Neural progenitor cell (in vitro differentiated cells): ENCODE results near the gene TMEM223. TPM values are rescaled to one million over a fixed set of nuclear protein-coding genes. Genes with fewer than 3 reads are reported as not detected.
A peak's percentile ranks its signal among the peaks of the same experiment; 100 is the strongest.
"Not testable (repeated sequence)": the region's sequence is repeated elsewhere in the genome, so short reads cannot be mapped to it uniquely, and the experiment has no call there.

Experiments used
- DNase-seq: peaks from one replicate; pipeline ENCODE4 v3.0.0-alpha.2; 2016; ENCODE audit warnings: low spot score
- H2AFZ ChIP-seq: fragments of 200-600 bp; sonication (generic); replicated peaks from 2 replicates; pipeline ENCODE4 v1.6.1; 2016; ENCODE audit warnings: antibody characterized with exemption
- H3F3A ChIP-seq: fragments of 200-600 bp; sonication (generic); 2 replicates; pipeline ENCODE4 v1.6.1; 2016; ENCODE audit warnings: antibody characterized with exemption, low read depth
- H3K27ac ChIP-seq: fragments of 200-600 bp; sonication (generic); 2 replicates; pipeline ENCODE4 v1.5.1; 2016; ENCODE audit warnings: mild to moderate bottlenecking
- H3K27me3 ChIP-seq: fragments of 200-600 bp; sonication (generic); 2 replicates; pipeline ENCODE4 v1.6.1; 2016; ENCODE audit warnings: mild to moderate bottlenecking, moderate library complexity
- H3K36me3 ChIP-seq: fragments of 200-600 bp; sonication (generic); 2 replicates; pipeline ENCODE4 v1.5.1; 2016
- H3K4me1 ChIP-seq: fragments of 200-600 bp; sonication (generic); 2 replicates; pipeline ENCODE4 v1.6.1; 2016; ENCODE audit warnings: mixed run types
- H3K4me2 ChIP-seq: fragments of 200-600 bp; sonication (generic); 2 replicates; pipeline ENCODE4 v1.6.1; 2016
- H3K4me3 ChIP-seq: fragments of 200-600 bp; sonication (generic); 2 replicates; pipeline ENCODE4 v1.5.1; 2016
- H3K79me2 ChIP-seq: fragments of 200-600 bp; sonication (generic); 2 replicates; pipeline ENCODE4 v1.6.1; 2016; ENCODE audit warnings: low read depth
- H3K9ac ChIP-seq: fragments of 200-600 bp; sonication (generic); 2 replicates; pipeline ENCODE4 v1.6.1; 2016
- H3K9me3 ChIP-seq: fragments of 200-600 bp; sonication (generic); 2 replicates; pipeline ENCODE4 v1.5.1; 2016; ENCODE audit warnings: low read depth
- H4K20me1 ChIP-seq: fragments of 200-600 bp; sonication (generic); 2 replicates; pipeline ENCODE4 v1.6.1; 2016; ENCODE audit warnings: low read depth
- H3K27ac Mint-ChIP-seq: 3 replicates; pipeline ENCODE4 v1.8.0; 2021; ENCODE audit warnings: mixed read lengths
- H3K27me3 Mint-ChIP-seq: 2 replicates; pipeline ENCODE4 v1.8.0; 2022; ENCODE audit warnings: low read depth, mild to moderate bottlenecking, inconsistent platforms, moderate library complexity, mixed read lengths; ENCODE audit not compliant: insufficient read depth
- H3K36me3 Mint-ChIP-seq: 3 replicates; pipeline ENCODE4 v1.8.0; 2021; ENCODE audit warnings: mixed read lengths
- H3K4me1 Mint-ChIP-seq: 3 replicates; pipeline ENCODE4 v1.8.0; 2021; ENCODE audit warnings: mixed read lengths
- H3K4me3 Mint-ChIP-seq: 3 replicates; pipeline ENCODE4 v1.8.0; 2021; ENCODE audit warnings: mild to moderate bottlenecking, moderate library complexity, mixed read lengths
- H3K9me3 Mint-ChIP-seq: 3 replicates; pipeline ENCODE4 v1.8.0; 2020; ENCODE audit warnings: mixed read lengths
- EZH2 ChIP-seq: fragments of 200-600 bp; sonication (generic); IDR thresholded peaks from 2 replicates; pipeline ENCODE4 v1.6.1; 2017; ENCODE audit warnings: antibody characterized with exemption, mild to moderate bottlenecking, moderate library complexity
- EZH2phosphoT487 ChIP-seq: fragments of 200-600 bp; sonication (generic); IDR thresholded peaks from 2 replicates; pipeline ENCODE4 v1.6.1; 2017; ENCODE audit warnings: antibody characterized with exemption
- microRNA-seq: library from miRNA; unstranded; fragments of <30 nt; microRNA quantifications from one replicate; pipeline ENCODE4, GENCODE V29; 2016
- small RNA-seq: library from RNA; depleted of rRNA; stranded (forward); fragments of <200 nt; gene quantifications from one replicate; pipeline ENCODE3, GENCODE V24; 2015
- total RNA-seq: library from RNA; depleted of rRNA; stranded (reverse); fragments of >200 nt; gene quantifications from 2 replicates; pipeline ENCODE4 v1.2.3, GENCODE V29; 2015; ENCODE audit warnings: low replicate concordance
- TF ChIP-seq, protein P1 (sequence below): fragments of 200-600 bp; sonication (generic); IDR thresholded peaks from 2 replicates; pipeline ENCODE4 v1.5.1; 2017; ENCODE audit warnings: antibody characterized with exemption, mild to moderate bottlenecking

Gene TMEM223
- total RNA-seq, 1 donor from 2014 or later, result 9.9 TPM

DNA sequence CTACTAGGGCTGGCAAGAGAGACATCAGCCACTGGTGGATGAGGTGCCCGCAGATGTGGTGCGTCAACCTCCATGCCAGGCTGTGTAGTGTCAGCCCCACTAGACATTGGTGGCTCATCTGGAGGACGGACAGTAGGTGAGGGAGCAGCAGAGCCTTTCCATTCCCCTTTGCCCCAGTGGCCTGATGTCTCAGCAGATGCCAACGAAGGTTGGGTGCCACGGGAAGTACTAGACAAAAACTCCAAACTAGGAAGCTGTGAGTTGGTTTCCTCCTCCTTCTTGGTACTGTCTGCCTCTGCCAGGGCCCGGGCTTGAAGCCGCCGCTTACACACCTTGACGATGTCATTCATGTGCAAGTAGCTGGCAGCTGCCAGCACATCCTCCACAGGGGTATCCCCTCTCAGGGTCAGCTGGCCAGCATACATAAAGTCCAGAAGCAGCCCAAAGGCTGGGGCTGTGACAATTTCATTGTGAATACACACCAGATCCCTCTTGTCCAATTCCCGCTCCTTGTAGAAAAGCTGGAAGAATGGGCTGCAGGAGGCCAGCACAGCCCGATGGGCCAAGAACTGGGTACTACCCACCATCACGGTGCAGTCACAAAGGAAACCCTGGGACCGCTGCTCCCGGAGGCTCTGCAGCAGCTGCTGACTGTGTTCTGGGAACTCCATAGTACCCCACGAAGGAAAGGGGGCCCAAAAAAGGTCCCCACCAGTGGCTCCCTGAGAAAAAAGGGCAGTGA lies 38.6 kb downstream of the TMEM223 start:
- H3K9me3 Mint-ChIP-seq, result no peaks in the 10 kb centered on the region
- peaks cover 7% of the 10 kb centered on the region for H3K27me3 Mint-ChIP-seq
- peaks cover 4% of the 10 kb centered on the region for H3K36me3 Mint-ChIP-seq
- no peaks in the 10 kb centered on the region for H3K27me3 ChIP-seq
- H3K9me3 ChIP-seq, result no peaks in the 10 kb centered on the region
- no peak for DNase-seq
- no peak overlapping the region for H3K27ac Mint-ChIP-seq
- TF ChIP-seq, protein P1, sequence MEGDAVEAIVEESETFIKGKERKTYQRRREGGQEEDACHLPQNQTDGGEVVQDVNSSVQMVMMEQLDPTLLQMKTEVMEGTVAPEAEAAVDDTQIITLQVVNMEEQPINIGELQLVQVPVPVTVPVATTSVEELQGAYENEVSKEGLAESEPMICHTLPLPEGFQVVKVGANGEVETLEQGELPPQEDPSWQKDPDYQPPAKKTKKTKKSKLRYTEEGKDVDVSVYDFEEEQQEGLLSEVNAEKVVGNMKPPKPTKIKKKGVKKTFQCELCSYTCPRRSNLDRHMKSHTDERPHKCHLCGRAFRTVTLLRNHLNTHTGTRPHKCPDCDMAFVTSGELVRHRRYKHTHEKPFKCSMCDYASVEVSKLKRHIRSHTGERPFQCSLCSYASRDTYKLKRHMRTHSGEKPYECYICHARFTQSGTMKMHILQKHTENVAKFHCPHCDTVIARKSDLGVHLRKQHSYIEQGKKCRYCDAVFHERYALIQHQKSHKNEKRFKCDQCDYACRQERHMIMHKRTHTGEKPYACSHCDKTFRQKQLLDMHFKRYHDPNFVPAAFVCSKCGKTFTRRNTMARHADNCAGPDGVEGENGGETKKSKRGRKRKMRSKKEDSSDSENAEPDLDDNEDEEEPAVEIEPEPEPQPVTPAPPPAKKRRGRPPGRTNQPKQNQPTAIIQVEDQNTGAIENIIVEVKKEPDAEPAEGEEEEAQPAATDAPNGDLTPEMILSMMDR, result no peak
- no peak for TF ChIP-seq EZH2phosphoT487
- TF ChIP-seq EZH2, result no peak
- peaks cover 33% of the 10 kb centered on the region for H3K79me2 ChIP-seq
- peak overlapping the region; percentile 74 for H3K4me3 ChIP-seq
- peak overlapping the region; percentile 98 for H3K4me3 Mint-ChIP-seq
- peak overlapping the region; percentile 77 for H3K4me2 ChIP-seq
- H3K27ac ChIP-seq, result no peak overlapping the region
- no peaks in the 10 kb centered on the region for H3K4me1 ChIP-seq
- peak overlapping the region; percentile 47 for H2AFZ ChIP-seq
- peaks cover 23% of the 10 kb centered on the region for H3F3A ChIP-seq
- H3K4me1 Mint-ChIP-seq, result peaks cover 5% of the 10 kb centered on the region
- H3K36me3 ChIP-seq, result no peaks in the 10 kb centered on the region
- H4K20me1 ChIP-seq, result no peaks in the 10 kb centered on the region
- H3K9ac ChIP-seq, result no peak overlapping the region

DNA sequence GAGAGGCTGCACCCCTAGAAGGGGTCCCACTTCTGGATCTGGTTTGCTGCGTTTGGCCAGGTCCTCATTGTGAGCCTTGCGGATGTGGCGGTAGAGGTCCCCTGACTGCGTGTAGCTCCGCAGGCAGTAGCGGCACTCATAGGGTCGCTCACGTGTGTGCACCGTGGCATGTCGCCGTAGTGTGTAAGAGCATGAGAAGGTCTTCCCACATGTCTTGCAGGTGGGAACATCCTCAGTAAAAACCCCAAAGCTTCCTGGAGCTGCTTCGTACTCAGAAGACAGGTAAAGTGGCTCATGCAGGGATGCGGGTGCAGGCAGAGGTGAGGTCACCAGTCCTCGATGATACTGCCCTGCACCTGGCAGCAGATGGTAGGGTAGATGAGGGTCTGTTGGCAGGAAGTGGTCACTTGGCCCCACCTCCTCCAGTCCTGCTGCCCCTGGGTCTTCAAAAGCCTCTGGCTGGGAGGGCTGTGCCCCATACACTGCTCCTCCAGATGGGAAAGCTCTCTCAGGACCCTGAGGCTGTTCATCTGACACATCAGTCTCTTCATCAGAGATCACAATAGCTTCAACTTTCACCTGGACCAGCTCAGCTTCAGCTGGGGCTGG lies 39.5 kb downstream of the TMEM223 start:
- no peak for DNase-seq
- Histone ChIP-seq H3K27ac (no peak overlapping the region), H3K27me3 (no peaks in the 10 kb centered on the region), H3K9ac (no peak overlapping the region), H3K4me3 (no peak overlapping the region), H3F3A (peaks cover 24% of the 10 kb centered on the region), H3K36me3 (no peaks in the 10 kb centered on the region), H3K9me3 (no peaks in the 10 kb centered on the region), H3K4me1 (no peaks in the 10 kb centered on the region), H3K4me2 (no peak overlapping the region), H3K79me2 (peaks cover 33% of the 10 kb centered on the region), H4K20me1 (no peaks in the 10 kb centered on the region), H2AFZ (no peak overlapping the region)
- Mint-ChIP-seq H3K27ac (no peak overlapping the region), H3K36me3 (peaks cover 4% of the 10 kb centered on the region), H3K9me3 (no peaks in the 10 kb centered on the region), H3K27me3 (peaks cover 3% of the 10 kb centered on the region), H3K4me1 (peaks cover 8% of the 10 kb centered on the region), H3K4me3 (peak overlapping the region; percentile 98)
- TF ChIP-seq EZH2, result no peak

DNA sequence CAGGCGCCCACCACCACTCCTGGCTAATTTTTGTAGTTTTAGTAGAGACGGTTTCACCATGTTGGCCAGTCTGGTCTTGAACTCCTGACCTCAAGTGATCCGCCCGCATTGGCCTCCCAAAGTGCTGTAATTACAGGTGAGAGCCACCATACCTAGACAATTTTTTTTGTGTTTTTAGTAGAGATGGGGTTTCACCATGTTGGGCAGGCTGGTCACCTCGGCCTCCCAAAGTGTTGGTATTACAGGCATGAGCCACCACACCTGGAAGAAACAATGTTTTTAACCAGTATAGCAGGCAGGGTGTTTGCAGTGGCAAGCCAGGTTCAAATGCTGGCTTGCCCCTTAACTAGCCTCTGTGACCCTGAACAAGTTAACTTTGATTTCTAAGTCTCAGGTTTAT lies 41.9 kb downstream of the TMEM223 start:
- not testable (repeated sequence) for H3K27ac Mint-ChIP-seq

DNA sequence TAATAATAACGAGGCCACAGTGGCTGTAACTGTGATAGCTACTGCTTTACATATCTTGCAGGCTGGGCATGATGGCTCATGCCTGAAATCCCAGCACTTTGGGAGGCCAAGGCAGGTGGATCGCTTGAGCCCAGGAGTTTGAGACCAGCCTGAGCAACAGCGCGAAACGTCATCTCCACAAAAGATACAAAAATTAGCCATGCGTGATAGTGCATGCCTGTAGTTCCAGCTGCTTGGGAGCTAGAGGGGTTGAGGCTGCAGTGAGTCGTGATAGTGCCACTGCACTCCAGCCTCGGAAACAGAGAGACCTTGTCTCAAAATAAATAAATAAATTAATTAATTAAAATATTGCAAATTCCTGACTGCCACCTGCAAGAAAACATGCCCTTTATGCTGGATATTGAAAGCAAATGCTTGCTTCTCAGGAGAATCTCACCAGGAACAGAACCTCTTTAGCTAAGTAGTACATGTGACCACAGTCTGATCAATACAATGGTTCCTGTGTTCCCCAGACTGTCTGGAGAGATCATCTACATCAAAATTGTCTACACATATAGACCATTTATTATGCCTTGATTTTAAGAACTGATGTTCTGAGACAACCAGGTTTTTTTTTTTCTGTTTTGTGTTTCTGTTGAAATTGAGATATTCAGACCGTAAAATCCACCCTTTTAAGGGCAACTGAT lies 44.2 kb downstream of the TMEM223 start:
- H3K36me3 Mint-ChIP-seq, result peaks cover 4% of the 10 kb centered on the region
- H3K4me3 Mint-ChIP-seq, result no peak overlapping the region
- no peaks in the 10 kb centered on the region for H3K4me1 ChIP-seq
- no peak overlapping the region for H3K9ac ChIP-seq
- no peak overlapping the region for H3K4me3 ChIP-seq
- no peaks in the 10 kb centered on the region for H4K20me1 ChIP-seq
- TF ChIP-seq EZH2, result no peak
- no peak for TF ChIP-seq EZH2phosphoT487
- TF ChIP-seq, protein P1, result no peak
- H3K79me2 ChIP-seq, result peaks cover 24% of the 10 kb centered on the region
- no peaks in the 10 kb centered on the region for H3K27me3 ChIP-seq
- peaks cover 3% of the 10 kb centered on the region for H3K27me3 Mint-ChIP-seq
- no peak overlapping the region for H2AFZ ChIP-seq
- no peaks in the 10 kb centered on the region for H3K9me3 Mint-ChIP-seq
- no peak overlapping the region for H3K27ac ChIP-seq
- no peak for DNase-seq
- H3K4me2 ChIP-seq, result no peak overlapping the region
- H3K9me3 ChIP-seq, result no peaks in the 10 kb centered on the region
- no peaks in the 10 kb centered on the region for H3K36me3 ChIP-seq
- peaks cover 7% of the 10 kb centered on the region for H3F3A ChIP-seq
- H3K27ac Mint-ChIP-seq, result peak overlapping the region; percentile 46
- H3K4me1 Mint-ChIP-seq, result peaks cover 6% of the 10 kb centered on the region

More for the DNA sequence above, 41.9 kb downstream of the TMEM223 start:
- H3K27me3 ChIP-seq, H3K9me3 ChIP-seq, H3K4me3 ChIP-seq, H3K4me3 Mint-ChIP-seq, H3K9me3 Mint-ChIP-seq, H3K4me1 Mint-ChIP-seq, H3K27ac ChIP-seq, H3K36me3 ChIP-seq, H3K4me2 ChIP-seq, H3K36me3 Mint-ChIP-seq, H3K27me3 Mint-ChIP-seq, H3K4me1 ChIP-seq, H2AFZ ChIP-seq, DNase-seq, H3K9ac ChIP-seq, H4K20me1 ChIP-seq: not testable (repeated sequence)
- Histone ChIP-seq H3K79me2 (peaks cover 33% of the 10 kb centered on the region), H3F3A (peaks cover 14% of the 10 kb centered on the region)

Small RNAs within 50 kb of the gene (microRNA-seq; reads per million reads assigned to microRNA genes)
- gene MIR6514 (not detected), gene MIR6748 (not detected)

Small RNAs within 50 kb of the gene (small RNA-seq; reads per million reads assigned to genes)
- gene MIR6514, result 0.11 reads per million
- not detected for gene RNU6-118P

Other genes starting within 250 kb of the TMEM223 start
- 14.9 and 15.0 TPM in 2 replicates for gene AHNAK, start 245.2 kb downstream of the TMEM223 start, total RNA-seq
- 2,358 and 3,183 TPM in 2 replicates for gene EEF1G, start 218.1 kb downstream of the TMEM223 start, total RNA-seq
- 4.8 and 23.1 TPM in 2 replicates for gene TUT1, start 200.5 kb downstream of the TMEM223 start, total RNA-seq
- gene MTA2, start 190.1 kb downstream of the TMEM223 start, total RNA-seq, result 108 and 135 TPM in 2 replicates
- 4.0 and 26.6 TPM in 2 replicates for gene EML3, start 179.2 kb downstream of the TMEM223 start, total RNA-seq
- 2.2 TPM in 1 of 2 replicates, not detected in the other for gene ROM1, start 178.7 kb downstream of the TMEM223 start, total RNA-seq
- 21.2 and 44.0 TPM in 2 replicates for gene B3GAT3, start 170.0 kb downstream of the TMEM223 start, total RNA-seq
- 202 and 292 TPM in 2 replicates for gene GANAB, start 145.4 kb downstream of the TMEM223 start, total RNA-seq
- gene INTS5, start 138.7 kb downstream of the TMEM223 start, total RNA-seq, result 7.8 and 21.3 TPM in 2 replicates
- gene C11orf98, start 126.8 kb downstream of the TMEM223 start, total RNA-seq, result 51.5 and 73.3 TPM in 2 replicates
- 4.3 and 6.7 TPM in 2 replicates for gene CSKMT, start 126.7 kb downstream of the TMEM223 start, total RNA-seq
- gene UQCC3, start 120.3 kb downstream of the TMEM223 start, total RNA-seq, result 5.7 and 11.7 TPM in 2 replicates
- 3.4 and 4.0 TPM in 2 replicates for gene LBHD1, start 119.7 kb downstream of the TMEM223 start, total RNA-seq
- 60.7 and 129 TPM in 2 replicates for gene UBXN1, start 112.9 kb downstream of the TMEM223 start, total RNA-seq
- 0.40 TPM in 1 of 2 replicates, not detected in the other for gene LRRN4CL, start 102.5 kb downstream of the TMEM223 start, total RNA-seq
- gene BSCL2, start 84.6 kb downstream of the TMEM223 start, total RNA-seq, result 34.6 and 63.1 TPM in 2 replicates
- 2.0 TPM in 1 of 2 replicates, not detected in the other for gene GNG3, start 84.3 kb downstream of the TMEM223 start, total RNA-seq
- 30.9 and 32.5 TPM in 2 replicates for gene HNRNPUL2, start 64.5 kb downstream of the TMEM223 start, total RNA-seq
- 55.7 and 78.4 TPM in 2 replicates for gene TTC9C, start 63.5 kb downstream of the TMEM223 start, total RNA-seq
- gene ZBTB3, start 37.8 kb downstream of the TMEM223 start, total RNA-seq, result 9.2 and 22.8 TPM in 2 replicates
- 88.7 and 117 TPM in 2 replicates for gene POLR2G, start 30.4 kb downstream of the TMEM223 start, total RNA-seq
- 28.9 and 39.9 TPM in 2 replicates for gene TAF6L, start 20.6 kb downstream of the TMEM223 start, total RNA-seq
- gene TMEM179B, start 4.6 kb downstream of the TMEM223 start, total RNA-seq, result 24.5 and 40.4 TPM in 2 replicates
- gene NXF1, start 13.4 kb upstream of the TMEM223 start, total RNA-seq, result 23.6 and 36.5 TPM in 2 replicates
- gene STX5, start 40.0 kb upstream of the TMEM223 start, total RNA-seq, result 30.2 and 32.9 TPM in 2 replicates
- not detected in 2 replicates for gene TEX54, start 40.8 kb upstream of the TMEM223 start, total RNA-seq
- gene WDR74, start 47.6 kb upstream of the TMEM223 start, total RNA-seq, result 40.0 and 47.4 TPM in 2 replicates
- 99.8 and 130 TPM in 2 replicates for gene SLC3A2, start 88.9 kb upstream of the TMEM223 start, total RNA-seq
- gene CHRM1, start 129.4 kb upstream of the TMEM223 start, total RNA-seq, result not detected in 2 replicates
- gene SLC22A6, start 193.0 kb upstream of the TMEM223 start, total RNA-seq, result not detected in 2 replicates
- not detected in 2 replicates for gene SLC22A8, start 223.8 kb upstream of the TMEM223 start, total RNA-seq